ENCODE measurements around the gene KPTN.

KPTN gene

GRCh38 chr19:47483800-47484690 lies at the start of gene KPTN:
KPTN (minus strand) TSS chr19:47484219; CDS start chr19:47484160, 59 bp downstream.
- Mint-ChIP-seq H3K9me3 (no peaks in the 10 kb centered on the region), H3K4me1 (peaks cover 56% of the 10 kb centered on the region), H3K4me3 (peak within 1 kb of the TSS; percentile 90 to 96), H3K27ac (peak within 1 kb of the TSS; percentile 98 to 99), H3K27me3 (no peaks in the 10 kb centered on the region)
- peak; percentile 93 for DNase-seq
- ATAC-seq: peak; percentile 90

GRCh38 chr19:47531640-47532387 lies 47.8 kb upstream of the KPTN start:
- no peak overlapping the region for H3K4me3 Mint-ChIP-seq
- no peaks in the 10 kb centered on the region for H3K9me3 Mint-ChIP-seq
- H3K27ac Mint-ChIP-seq: peak overlapping the region; percentile 19 to 91
- ATAC-seq (no peak), DNase-seq (no peak)
- no peaks in the 10 kb centered on the region for H3K4me1 Mint-ChIP-seq
- peaks cover 5% of the 10 kb centered on the region for H3K27me3 Mint-ChIP-seq

- no peak overlapping the region for H3K27ac Mint-ChIP-seq
- H3K27me3 Mint-ChIP-seq: peaks cover 5% of the 10 kb centered on the region
- DNase-seq (no peak), ATAC-seq (no peak)
- no peaks in the 10 kb centered on the region for H3K9me3 Mint-ChIP-seq
- no peak overlapping the region for H3K4me3 Mint-ChIP-seq
- no peaks in the 10 kb centered on the region for H3K4me1 Mint-ChIP-seq
These were observed 45.2 kb upstream of the KPTN start for GRCh38 chr19:47529018-47529742.

GRCh38 chr19:47526798-47527197 lies 42.8 kb upstream of the KPTN start:
- ATAC-seq: no peak
- H3K4me1 Mint-ChIP-seq: peaks cover 4% of the 10 kb centered on the region
- no peak overlapping the region for H3K27ac Mint-ChIP-seq
- no peaks in the 10 kb centered on the region for H3K9me3 Mint-ChIP-seq
- H3K4me3 Mint-ChIP-seq: no peak overlapping the region
- H3K27me3 Mint-ChIP-seq: peaks cover 15% of the 10 kb centered on the region
- no peak for DNase-seq

- no peak for ATAC-seq
- no peak for DNase-seq
- Mint-ChIP-seq H3K27me3 (peaks cover 25% of the 10 kb centered on the region), H3K27ac (no peak overlapping the region), H3K9me3 (no peaks in the 10 kb centered on the region), H3K4me1 (peaks cover 34% of the 10 kb centered on the region), H3K4me3 (no peak overlapping the region)
These were observed 39.5 kb upstream of the KPTN start for GRCh38 chr19:47523473-47523872.

GRCh38 chr19:47521473-47522180 lies 37.6 kb upstream of the KPTN start:
- Mint-ChIP-seq H3K27me3 (peaks cover 25% of the 10 kb centered on the region), H3K4me3 (no peak overlapping the region), H3K27ac (peak overlapping the region; percentile 49 to 83), H3K9me3 (no peaks in the 10 kb centered on the region), H3K4me1 (peaks cover 53% of the 10 kb centered on the region)
- no peak for DNase-seq
- ATAC-seq: no peak

- ATAC-seq: no peak
- no peak overlapping the region for H3K27ac Mint-ChIP-seq
- H3K4me1 Mint-ChIP-seq: peaks cover 61% of the 10 kb centered on the region
- no peak for DNase-seq
- H3K4me3 Mint-ChIP-seq: no peak overlapping the region
- no peaks in the 10 kb centered on the region for H3K9me3 Mint-ChIP-seq
- peaks cover 25% of the 10 kb centered on the region for H3K27me3 Mint-ChIP-seq
These were observed 36.8 kb upstream of the KPTN start for GRCh38 chr19:47520839-47521238.

GRCh38 chr19:47520343-47520806 lies 36.4 kb upstream of the KPTN start:
- DNase-seq: no peak
- Mint-ChIP-seq H3K4me1 (peaks cover 65% of the 10 kb centered on the region), H3K4me3 (no peak overlapping the region), H3K27me3 (peaks cover 25% of the 10 kb centered on the region), H3K9me3 (no peaks in the 10 kb centered on the region), H3K27ac (no peak overlapping the region)
- no peak for ATAC-seq

- H3K4me1 Mint-ChIP-seq: peaks cover 79% of the 10 kb centered on the region
- ATAC-seq (no peak), DNase-seq (no peak)
- peaks cover 23% of the 10 kb centered on the region for H3K27me3 Mint-ChIP-seq
- H3K27ac Mint-ChIP-seq: peak overlapping the region in 1 of 2 donors; percentile 91
- H3K4me3 Mint-ChIP-seq: no peak overlapping the region
- no peaks in the 10 kb centered on the region for H3K9me3 Mint-ChIP-seq
These were observed 34.8 kb upstream of the KPTN start for GRCh38 chr19:47518854-47519253.

- H3K4me1 Mint-ChIP-seq: peaks cover 86% of the 10 kb centered on the region
- no peaks in the 10 kb centered on the region for H3K9me3 Mint-ChIP-seq
- peaks cover 16% of the 10 kb centered on the region for H3K27me3 Mint-ChIP-seq
- peak overlapping the region in 1 of 2 donors; percentile 91 for H3K27ac Mint-ChIP-seq
- DNase-seq (peak; percentile 74 to 83), ATAC-seq (peak; percentile 37)
- peak overlapping the region; percentile 56 to 68 for H3K4me3 Mint-ChIP-seq
These were observed 34.1 kb upstream of the KPTN start for GRCh38 chr19:47518139-47518538.

GRCh38 chr19:47514869-47515588 lies 31.0 kb upstream of the KPTN start, which contains the start of gene NAPA:
NAPA (minus strand) TSS chr19:47515063; CDS start chr19:47514940, 123 bp downstream.
- H3K4me3 Mint-ChIP-seq: peak within 1 kb of the TSS; percentile 97 to 98
- H3K4me1 Mint-ChIP-seq: peaks cover 98% of the 10 kb centered on the region
- peak within 1 kb of the TSS; percentile 100 for H3K27ac Mint-ChIP-seq
- ATAC-seq: peak; percentile 96
- H3K27me3 Mint-ChIP-seq: peaks cover 8% of the 10 kb centered on the region
- DNase-seq: peak; percentile 100
- no peaks in the 10 kb centered on the region for H3K9me3 Mint-ChIP-seq

GRCh38 chr19:47514151-47514868 lies 30.3 kb upstream of the KPTN start:
- Mint-ChIP-seq H3K9me3 (no peaks in the 10 kb centered on the region), H3K27ac (peak overlapping the region; percentile 100), H3K27me3 (peaks cover 1% of the 10 kb centered on the region), H3K4me1 (peaks cover 98% of the 10 kb centered on the region), H3K4me3 (peak overlapping the region; percentile 97 to 98)
- ATAC-seq (peak; percentile 3), DNase-seq (peak in 1 of 2 donors; percentile 26)

GRCh38 chr19:47512948-47513319 lies 28.9 kb upstream of the KPTN start:
- Mint-ChIP-seq H3K9me3 (no peaks in the 10 kb centered on the region), H3K4me3 (peak overlapping the region; percentile 97 to 98), H3K27ac (peak overlapping the region; percentile 59 to 100), H3K4me1 (peaks cover 84% of the 10 kb centered on the region), H3K27me3 (no peaks in the 10 kb centered on the region)
- ATAC-seq (no peak), DNase-seq (no peak)
